Ishikawa (cell line): ENCODE results near the gene EPOP.

Experiments
- EGR1 ChIP-seq: IDR thresholded peaks from 2 replicates; pipeline ENCODE4 v1.6.1; 2012
- EP300 ChIP-seq: IDR thresholded peaks from 2 replicates; pipeline ENCODE4 v1.6.1; 2012; ENCODE audit warnings: borderline replicate concordance
- NFIC ChIP-seq: IDR thresholded peaks from 2 replicates; pipeline ENCODE4 v1.6.1; 2012
- REST ChIP-seq: IDR thresholded peaks from 2 replicates; pipeline ENCODE4 v1.6.1; 2012; ENCODE audit warnings: low read depth, mild to moderate bottlenecking
- YY1 ChIP-seq: IDR thresholded peaks from 2 replicates; pipeline ENCODE4 v1.6.1; 2012; ENCODE audit warnings: low read depth
- ZBTB7A ChIP-seq: IDR thresholded peaks from 2 replicates; pipeline ENCODE4 v1.6.1; 2012; ENCODE audit warnings: low read depth

GRCh38 chr17:38721802-38722201 lies 47.0 kb upstream of the EPOP start:
- no peak for TF ChIP-seq EP300
- no peak for TF ChIP-seq ZBTB7A
- no peak for TF ChIP-seq REST
- TF ChIP-seq NFIC: no peak
- TF ChIP-seq YY1: no peak
- TF ChIP-seq EGR1: no peak
